Dedifferentiated amniotic fluid mesenchymal stem cell (primary cell): Measurements from ENCODE around the gene AATK.

Experiments used
- DNase-seq: peaks from one replicate; pipeline ENCODE4 v3.0.0-alpha.2; 2016; ENCODE audit errors: extremely low spot score

The AATK gene

GRCh38 chr17:81143717-81144422 is 22.2 kb downstream of the AATK start:
- no peak for DNase-seq

DNA sequence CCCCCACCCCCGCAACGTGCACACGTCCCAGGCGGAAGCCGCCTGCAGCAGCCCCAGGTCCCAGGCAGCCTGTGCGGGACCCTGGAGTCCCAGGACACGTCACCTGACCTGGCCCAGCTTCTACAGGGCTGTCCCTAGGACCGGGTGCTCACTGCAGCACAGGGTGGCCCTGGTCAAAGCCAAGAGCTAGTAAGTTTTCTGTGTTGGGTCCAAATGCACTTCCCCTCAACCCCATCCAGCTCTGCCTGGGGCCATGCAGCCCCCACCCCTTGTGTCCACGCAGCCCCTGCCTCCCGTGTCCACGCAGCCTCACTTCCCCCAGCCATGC is 22.9 kb downstream of the AATK start:
- DNase-seq = no peak

- DNase-seq = peak; percentile 27
Observed at GRCh38 chr17:81142301-81143199, 23.5 kb downstream of the AATK start.

DNA sequence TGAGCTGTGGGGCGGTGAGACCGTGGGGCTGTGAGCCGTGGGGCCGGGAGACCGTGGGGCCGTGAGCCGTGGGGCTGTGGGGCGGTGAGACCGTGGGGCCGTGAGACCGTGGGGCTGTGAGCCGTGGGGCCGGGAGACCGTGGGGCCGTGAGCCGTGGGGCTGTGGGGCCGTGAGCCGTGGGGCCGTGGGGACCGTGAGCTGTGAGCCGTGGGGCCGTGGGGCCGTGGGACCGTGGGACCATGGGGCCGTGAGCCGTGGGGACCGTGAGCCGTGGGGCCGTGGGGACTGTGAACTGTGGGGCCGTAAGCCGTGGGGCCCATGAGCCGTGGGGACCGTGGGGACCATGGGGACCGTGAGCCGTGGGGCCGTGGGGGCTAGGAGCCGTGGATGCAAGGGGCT is 25.3 kb downstream of the AATK start:
- DNase-seq = no peak

DNA sequence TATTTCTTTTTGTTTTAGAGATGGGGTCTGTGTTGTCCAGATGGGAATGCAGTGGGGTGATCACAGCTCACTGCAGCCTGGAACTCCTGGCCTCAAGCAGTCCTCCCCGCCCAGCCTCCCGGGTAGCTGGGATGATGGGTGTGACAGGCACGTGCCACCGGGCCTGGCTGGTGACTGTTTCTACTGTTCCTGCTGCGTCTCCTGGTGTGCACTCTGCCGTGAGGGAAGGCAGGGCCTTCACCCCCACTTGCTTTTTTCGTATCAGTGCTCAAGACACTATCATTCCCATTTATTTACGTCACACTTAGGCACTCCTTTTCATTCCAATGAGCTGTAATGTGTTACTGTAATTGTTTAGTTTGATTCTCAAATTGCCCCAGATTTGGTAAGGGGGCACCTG is 26.0 kb downstream of the AATK start:
- DNase-seq = no peak

DNA sequence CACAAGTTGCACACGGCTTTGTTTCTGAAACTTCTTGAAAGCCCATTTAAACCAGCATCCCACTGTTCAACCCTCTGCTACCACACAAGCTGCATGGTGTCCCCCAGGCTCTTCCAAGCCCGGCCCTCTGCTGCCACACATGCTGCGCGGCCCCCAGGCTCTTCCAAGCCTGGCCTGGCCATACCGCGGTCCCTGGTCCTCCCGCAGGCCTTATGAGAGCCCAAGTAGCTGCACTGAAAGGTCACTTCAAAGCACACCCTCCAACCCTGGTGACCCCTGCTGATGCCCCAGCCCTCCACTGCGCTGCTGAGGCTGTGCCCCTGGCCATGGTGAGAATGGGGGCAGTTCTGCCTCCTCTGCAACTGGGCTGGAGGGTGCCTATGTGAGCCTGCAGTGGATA is 26.6 kb downstream of the AATK start:
- DNase-seq = no peak

GRCh38 chr17:81138500-81138899 is 27.5 kb downstream of the AATK start:
- DNase-seq = no peak

- DNase-seq = no peak
Observed at GRCh38 chr17:81138083-81138482, 27.9 kb downstream of the AATK start.

GRCh38 chr17:81137248-81137647 is 28.8 kb downstream of the AATK start:
- DNase-seq = no peak

DNA sequence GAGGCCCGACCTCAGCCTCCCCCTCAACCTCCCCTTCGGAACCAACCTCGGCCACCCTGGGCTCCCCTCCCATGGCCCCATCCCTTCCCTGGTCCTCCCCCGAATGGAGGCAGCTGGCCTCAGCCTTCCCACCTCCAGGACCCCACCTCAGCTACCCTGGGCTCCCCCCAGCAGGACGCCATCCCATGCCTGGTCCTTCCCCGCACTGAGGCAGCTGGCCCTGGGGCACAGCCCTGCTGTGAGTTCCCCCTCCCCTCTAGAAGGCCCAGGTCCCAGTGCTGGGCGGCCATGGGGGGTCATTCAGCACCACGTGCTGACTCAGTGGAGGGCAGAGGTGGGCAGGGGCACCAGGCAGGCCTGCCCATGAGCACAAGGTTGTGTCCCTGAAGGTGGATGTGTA is 29.7 kb downstream of the AATK start:
- DNase-seq = no peak

DNA sequence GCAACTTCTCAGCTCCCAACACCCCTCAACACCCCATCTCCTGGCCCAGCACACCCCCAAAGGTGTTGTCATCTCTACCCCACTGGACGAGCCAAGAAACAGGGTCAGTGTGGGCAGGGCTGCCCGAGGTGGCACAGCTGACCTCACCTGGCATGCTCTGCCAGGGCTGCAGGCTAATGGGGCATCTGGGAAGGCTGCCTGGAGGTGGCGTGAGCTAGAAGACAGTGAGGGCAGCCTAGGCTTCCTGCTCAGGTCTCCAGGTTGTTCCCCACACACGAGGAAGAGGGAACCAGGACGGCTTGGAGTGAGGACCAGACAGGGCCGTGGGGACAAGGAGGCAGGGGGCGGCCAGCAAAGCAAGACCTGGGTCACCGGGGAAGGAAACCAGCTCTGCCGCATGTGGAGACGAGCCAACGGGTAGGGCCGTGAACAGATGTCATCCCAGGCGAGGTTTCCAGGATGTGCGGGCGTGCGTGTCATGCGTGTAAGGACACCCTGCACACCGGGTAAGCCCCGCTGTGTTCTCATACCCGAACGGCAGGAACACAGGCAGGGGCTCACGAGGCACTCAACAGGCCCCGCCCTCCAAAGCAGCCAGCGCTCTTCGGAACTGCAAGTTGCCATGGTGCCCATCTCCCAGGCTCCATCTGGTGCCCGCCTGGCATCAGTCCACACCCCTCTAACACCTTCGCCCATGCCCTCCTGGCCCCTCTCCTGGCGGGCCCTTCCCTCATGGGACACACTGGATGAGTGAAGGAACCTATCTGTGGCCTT is 30.3 kb downstream of the AATK start:
- no peak for DNase-seq

DNA sequence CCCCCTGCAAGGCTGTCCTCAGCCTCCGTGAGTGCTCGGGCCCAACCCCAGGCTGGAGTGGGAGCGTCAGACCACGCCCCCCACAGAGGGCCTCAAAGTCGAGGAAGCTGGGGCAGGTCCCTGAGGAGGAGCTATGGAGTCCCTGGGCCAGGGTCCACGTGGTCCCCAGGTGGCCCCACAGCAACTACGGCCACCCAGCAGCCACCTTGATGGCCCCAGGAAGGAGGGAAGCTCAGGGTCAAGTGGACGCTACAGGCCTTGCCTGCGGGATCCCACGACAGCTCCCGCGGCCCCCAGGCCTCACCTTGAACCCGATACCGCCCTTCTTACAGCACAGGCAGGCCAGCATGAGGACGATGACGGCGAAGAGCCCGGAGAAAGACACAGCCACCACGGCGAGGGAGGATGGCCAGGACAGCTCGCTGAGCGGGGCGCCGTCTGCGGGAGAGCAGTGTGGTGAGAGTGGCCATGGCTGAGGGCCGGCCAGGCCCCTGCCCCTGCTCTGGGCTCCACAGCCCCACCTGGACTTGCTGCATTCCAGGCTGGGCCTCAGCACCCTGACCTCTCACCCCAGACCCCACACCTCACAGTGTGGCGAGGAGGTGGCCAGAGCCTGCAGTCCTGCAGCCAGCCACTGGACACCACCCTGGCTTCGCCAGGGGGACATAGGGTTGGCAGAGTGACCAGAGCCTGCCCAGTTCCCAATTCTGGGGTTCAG is 31.8 kb downstream of the AATK start:
- no peak for DNase-seq

GRCh38 chr17:81132770-81133723 is 33.0 kb downstream of the AATK start:
- no peak for DNase-seq

DNA sequence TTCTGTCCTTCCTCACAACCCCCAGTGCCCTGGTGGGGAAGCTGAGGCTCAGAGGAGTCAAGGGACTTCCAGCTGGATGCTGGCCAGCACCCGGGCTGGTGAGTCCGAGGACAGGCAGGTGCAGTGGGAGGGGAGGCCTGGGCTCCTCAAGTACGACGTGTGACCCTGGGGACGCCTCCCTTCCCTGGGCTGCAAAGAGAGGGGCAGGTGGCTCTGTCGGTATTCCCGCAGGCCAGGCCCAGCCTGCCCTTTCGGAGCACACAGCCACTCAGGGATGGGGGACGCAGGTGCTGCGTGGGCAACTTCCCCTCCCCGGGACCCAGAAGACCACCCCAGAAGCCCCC is 33.9 kb downstream of the AATK start:
- DNase-seq = no peak

DNA sequence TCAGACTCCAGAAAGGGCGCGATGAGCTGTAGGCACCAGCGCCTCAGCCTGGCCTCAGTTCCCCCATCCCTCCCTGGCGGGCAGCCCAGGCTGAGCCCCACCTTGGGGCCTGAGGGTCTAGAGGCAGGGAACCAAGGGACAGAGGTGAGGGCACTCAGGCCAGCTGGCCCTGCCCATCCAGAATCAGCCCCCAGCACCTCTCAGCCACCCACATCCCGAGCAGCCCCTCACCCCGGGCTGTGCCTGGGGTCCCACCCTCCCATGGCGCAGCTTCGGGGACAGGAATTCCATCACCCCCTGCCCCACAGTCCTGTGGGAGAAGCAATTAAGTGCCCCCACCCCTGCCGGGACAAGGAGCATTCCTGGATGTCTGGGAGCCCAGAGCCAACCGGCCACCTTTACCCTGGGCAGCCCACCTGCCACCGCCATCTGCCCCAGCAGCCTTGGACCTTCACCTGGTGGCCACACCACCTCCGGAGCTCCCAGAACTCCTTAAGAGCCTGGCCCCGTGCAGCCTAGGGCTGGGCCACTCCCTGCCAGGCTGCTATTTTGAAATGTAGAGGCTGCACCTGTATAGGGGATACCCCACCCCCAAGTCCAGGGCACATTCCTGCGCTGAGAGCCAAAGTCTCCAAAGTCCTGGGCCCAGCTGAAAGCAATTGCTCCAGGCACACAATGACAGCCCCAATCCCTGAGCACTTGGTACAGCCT is 34.4 kb downstream of the AATK start:
- no peak for DNase-seq

GRCh38 chr17:81130385-81131361 is 35.3 kb downstream of the AATK start:
- no peak for DNase-seq

DNA sequence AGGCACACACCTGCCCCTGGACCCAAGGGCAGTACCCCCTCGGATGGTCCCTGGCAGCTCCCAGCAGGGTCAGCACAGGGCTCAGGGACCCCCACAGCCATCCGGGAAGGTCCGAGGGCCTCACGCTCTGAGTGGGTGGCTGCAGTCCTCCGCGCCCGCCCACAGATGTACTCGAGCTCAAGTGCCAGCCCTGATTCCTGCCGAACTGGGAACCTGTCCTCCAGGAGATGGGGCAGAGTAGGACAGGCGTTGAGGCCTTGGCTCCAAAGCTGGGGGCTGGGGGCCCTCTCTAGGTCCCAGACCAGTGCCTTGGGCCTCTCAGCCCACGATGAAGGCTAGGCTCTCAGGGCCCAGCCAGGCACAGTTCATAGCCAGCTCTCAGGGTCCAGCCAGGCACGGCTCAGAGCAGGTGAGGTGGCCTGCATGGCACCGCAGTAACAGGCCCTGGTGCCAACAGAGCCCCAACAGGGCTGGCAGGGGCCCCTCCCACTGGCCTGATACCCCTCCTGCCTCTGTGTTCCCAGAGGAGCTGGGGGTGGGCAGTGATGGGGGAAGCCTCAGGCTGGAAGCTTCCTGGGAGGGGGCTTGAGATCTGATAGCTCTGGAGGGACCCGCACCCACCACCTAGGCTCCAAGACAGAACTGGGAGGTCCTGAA is 36.2 kb downstream of the AATK start:
- DNase-seq = no peak

- no peak for DNase-seq
Observed at GRCh38 chr17:81129289-81129688, 36.7 kb downstream of the AATK start.

GRCh38 chr17:81128774-81129173 is 37.2 kb downstream of the AATK start:
- no peak for DNase-seq
